Cerebellar nuclear complex (tissue), 1 donor: ENCODE measurements around the gene PDS5B.
"Not testable (repeated sequence)": the region's sequence is repeated elsewhere in the genome, so short reads cannot be mapped to it uniquely, and the experiment has no call there.

Source experiments
- DNase-seq, 2 experiments: peaks; one replicate each; lab custom pipeline; 2025; lab: John Stamatoyannopoulos, UW

PDS5B gene, protein sequence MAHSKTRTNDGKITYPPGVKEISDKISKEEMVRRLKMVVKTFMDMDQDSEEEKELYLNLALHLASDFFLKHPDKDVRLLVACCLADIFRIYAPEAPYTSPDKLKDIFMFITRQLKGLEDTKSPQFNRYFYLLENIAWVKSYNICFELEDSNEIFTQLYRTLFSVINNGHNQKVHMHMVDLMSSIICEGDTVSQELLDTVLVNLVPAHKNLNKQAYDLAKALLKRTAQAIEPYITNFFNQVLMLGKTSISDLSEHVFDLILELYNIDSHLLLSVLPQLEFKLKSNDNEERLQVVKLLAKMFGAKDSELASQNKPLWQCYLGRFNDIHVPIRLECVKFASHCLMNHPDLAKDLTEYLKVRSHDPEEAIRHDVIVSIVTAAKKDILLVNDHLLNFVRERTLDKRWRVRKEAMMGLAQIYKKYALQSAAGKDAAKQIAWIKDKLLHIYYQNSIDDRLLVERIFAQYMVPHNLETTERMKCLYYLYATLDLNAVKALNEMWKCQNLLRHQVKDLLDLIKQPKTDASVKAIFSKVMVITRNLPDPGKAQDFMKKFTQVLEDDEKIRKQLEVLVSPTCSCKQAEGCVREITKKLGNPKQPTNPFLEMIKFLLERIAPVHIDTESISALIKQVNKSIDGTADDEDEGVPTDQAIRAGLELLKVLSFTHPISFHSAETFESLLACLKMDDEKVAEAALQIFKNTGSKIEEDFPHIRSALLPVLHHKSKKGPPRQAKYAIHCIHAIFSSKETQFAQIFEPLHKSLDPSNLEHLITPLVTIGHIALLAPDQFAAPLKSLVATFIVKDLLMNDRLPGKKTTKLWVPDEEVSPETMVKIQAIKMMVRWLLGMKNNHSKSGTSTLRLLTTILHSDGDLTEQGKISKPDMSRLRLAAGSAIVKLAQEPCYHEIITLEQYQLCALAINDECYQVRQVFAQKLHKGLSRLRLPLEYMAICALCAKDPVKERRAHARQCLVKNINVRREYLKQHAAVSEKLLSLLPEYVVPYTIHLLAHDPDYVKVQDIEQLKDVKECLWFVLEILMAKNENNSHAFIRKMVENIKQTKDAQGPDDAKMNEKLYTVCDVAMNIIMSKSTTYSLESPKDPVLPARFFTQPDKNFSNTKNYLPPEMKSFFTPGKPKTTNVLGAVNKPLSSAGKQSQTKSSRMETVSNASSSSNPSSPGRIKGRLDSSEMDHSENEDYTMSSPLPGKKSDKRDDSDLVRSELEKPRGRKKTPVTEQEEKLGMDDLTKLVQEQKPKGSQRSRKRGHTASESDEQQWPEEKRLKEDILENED (N-terminal part only)

DNA sequence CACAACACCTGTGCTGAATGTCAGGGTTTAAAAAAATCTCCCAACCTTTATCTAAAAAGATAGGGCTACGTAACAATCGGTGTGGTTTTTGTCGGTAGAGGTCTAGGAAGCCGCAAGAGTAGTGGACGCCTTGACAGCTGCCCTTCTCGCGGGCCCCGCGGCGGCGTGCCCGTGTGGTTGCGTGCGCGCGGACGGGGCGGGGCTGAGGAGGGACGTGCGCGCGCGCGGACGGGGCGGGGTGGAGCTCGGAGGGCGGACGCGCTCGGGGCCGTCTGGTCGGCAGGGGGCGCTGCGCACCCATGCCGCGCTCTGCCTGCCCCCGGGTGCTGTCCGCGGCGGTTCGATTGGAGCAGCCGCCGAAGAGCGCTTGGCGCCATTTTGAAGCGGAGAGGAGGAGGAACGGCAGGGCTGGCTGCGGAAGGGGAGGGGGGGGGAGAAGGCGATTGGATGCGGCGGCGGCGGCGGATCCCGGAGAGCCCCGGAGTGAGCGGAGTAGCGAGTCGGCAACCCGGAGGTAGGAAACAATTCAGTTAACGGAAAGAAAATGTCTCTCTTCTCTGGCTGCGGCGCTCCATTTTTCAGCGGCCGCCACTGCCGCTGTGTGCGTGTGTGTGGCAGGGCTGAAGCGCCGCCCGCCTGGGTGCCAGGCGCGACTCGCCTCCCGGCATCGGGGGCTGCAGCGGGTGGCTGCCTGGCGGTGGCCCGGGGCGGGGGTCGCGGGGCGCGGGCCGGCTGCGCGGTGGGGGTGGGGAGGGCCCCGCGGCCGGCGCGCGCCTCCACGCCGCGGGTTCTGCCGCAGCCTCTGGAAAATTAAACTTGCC is at the start of gene PDS5B:
Gene PDS5B, plus strand, starts transcription at position 373 of the 821 bp plus-strand sequence. CDS start 62,321 bp downstream, outside the sequence.
- DNase-seq, result peak; percentile 21 to 50

DNA sequence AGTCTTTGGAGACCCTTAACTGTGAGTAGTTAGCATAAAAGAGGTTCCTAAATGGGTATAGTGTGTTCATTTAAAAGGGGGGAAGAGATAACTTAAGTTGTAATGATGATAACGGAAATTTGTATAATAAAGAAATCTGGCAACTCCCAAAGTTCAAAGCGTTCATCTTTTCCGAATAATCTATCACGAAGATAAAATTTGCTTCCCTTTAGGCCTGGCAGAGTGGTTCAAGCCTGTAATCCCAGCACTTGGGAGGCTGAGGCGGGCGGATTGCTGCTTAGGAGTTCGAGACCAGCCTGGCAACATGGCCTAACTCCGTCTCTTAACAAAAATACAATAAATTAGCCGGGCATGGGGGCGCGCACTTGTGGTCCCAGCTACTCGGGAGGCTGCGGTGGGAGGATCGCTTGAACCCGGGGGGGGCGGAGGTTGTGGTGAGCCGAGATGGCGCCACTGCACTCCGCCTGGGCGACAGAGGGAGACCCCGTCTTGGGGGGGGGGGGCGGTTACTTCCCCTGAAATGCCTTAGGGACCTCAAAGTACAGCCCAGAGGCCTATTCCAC is 48.6 kb upstream of the PDS5B start:
- DNase-seq, result no peak

DNA sequence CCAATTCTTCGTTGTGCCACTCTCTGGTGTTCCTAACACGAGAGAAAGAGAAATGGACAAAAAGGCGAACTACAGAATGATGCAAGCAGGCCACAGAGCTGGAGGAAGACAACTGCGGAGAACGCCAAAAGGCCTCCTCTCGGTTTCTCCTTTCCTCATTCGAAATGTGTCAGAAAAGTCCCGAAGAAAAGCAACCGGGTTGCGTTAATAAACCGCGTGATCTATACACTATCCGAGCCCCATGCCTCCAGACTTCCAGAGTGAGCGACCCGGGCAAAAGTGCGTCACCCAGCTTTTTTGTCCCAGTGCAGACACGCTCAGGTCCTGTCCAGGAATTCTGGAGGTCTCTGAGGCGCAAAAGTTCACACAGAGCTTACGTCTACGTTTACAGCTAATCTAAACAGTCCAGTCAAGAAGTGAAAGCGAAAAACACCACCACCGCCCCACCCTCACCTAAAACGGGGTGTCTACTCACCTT is 48.1 kb upstream of the PDS5B start:
- DNase-seq, result no peak

DNA sequence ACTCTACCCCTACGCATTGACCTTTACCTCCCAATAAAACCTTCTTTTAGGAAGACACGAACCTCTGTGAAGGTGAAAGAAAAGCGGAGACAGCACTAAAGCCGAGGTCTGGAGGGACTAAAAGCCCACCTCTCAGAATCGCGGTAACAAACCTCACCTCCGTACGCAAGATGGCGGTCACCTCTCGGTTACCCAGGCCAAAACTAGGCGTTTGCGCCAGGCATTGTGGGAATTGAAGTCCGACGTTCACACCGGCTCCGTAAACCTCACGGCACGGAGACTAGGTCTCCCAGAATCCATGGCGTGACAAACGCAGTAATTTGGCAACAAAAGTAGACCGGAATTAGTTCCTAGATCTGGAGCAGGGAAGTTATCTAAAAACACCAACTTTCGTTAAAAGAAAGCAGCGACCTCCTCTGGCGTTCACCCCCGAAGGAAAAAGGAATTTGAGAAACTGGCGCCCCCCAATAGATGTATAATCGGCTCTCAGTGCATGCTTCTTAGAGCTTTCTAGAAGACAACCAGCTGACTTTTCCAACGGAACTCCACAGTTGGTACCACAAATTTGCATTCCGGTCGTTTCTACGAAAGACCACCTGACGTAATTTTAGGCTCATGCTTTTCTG is 47.5 kb upstream of the PDS5B start, which contains the start of gene N4BP2L2:
Gene N4BP2L2, minus strand, starts transcription at position 175 of the 626 bp plus-strand sequence. CDS start 1,768 bp downstream, outside the sequence.
- DNase-seq, result peak; percentile 72 to 94

DNA sequence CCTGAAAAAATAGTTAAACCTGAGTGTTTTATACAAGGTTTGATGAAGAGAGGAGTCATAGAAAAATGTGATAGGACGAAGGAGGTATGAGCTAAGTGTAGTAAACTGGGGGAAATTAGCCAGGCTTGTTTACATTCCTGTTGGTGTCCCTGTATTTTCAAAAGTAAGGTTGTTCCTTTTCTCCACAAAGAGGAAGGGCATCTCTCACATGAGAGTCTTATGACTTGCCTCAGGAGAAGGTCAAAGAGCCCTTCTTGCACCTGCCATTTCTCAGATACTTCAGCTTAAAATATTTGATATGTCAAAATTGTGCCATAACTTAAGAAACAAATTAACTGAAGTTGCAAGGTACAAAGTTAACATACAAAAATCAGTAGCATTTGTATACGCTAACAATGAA is 44.0 kb upstream of the PDS5B start:
- DNase-seq, result no peak

DNA sequence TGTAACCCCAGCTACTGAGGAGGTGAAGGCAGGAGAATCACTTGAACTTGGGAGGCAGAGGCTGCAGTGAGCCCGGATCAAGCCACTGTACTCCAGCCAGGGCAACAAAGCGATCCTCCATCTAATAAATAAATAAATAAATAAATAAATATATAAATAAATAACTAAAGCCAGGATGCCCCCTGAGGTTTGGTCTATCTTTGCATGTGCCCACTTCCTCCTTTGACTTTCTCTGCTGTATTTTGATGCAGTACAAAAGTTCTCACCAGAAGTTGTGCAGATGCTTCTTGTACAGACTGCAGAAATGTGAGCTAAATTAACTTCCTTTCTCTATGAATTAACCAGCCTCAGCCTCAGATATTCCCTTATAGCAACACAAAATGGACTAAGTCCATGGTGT is 41.2 kb upstream of the PDS5B start:
- DNase-seq, result no peak

DNA sequence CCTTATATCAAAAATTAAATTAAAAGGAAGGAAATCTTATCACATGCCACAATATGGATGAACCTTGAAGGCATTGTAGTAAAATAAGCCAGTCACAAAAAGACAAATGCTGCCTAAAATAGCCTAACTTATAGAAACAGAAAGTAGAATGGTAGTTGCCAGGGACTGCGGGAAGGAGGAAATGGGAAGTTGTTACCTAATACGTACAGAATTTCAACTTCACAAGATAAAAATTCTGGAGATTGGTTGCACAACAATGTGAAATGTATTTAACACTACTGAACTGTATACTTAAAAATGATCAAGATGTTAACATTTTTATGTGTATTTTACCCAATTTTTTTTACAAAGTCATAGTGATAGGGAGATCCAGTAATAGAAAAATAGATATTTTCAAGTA is 37.4 kb upstream of the PDS5B start:
- no peak for DNase-seq

DNA sequence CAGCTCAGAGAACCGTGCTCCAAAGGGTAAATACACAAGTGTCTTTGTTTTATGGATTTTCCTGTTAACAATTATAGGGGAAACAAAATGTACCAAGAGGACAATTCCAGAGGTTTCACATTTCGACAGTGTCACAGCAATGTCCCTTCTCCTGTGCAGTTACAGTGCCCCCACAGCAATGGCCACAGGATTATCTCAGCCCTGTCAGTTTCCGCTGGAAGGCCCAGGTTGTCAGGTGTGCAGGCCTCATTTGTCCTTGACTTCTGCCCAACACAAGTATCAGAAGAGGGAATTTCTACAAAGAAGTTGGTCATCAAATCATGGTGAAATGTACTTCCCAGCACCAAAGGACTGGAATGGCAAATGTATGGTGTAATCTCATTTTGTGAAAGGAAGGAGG is 36.5 kb upstream of the PDS5B start:
- no peak for DNase-seq

DNA sequence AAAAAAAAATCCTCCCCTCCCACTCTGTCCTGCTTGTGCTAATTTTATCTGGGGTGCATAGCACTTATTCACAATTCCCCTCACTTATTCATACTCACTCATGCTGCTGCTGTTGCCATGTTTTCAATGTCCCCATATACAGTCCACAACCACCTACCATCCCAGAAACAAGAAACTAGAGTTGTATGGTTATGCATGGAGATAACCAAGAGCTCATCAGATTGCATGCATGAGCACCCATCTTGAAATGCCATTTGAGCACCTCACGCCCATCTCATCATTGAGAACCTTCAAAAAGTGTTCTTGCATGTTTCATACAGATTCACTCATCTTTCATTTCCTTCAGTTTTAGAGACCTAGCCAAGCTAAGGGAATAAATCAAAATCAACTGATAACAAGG is 32.5 kb upstream of the PDS5B start:
- no peak for DNase-seq

DNA sequence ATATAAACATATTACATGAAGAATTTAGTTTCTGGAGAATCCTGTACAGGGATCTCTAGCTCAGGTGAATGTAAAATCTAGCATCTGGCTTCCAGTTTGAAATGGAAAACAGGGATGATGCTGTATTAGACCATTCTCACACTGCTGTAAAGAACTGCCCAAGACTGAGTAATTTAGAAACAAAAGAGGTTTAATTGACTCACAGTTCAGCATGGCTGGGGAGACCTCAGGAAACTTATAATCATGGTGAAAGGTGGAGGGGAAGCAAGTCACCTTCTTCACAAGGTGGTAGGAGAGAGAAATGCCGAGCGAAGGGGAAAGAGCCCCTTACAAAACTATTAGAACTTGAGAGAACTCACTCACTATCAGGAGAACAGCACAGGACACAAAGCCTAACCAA is 30.6 kb upstream of the PDS5B start:
- DNase-seq, result no peak

DNA sequence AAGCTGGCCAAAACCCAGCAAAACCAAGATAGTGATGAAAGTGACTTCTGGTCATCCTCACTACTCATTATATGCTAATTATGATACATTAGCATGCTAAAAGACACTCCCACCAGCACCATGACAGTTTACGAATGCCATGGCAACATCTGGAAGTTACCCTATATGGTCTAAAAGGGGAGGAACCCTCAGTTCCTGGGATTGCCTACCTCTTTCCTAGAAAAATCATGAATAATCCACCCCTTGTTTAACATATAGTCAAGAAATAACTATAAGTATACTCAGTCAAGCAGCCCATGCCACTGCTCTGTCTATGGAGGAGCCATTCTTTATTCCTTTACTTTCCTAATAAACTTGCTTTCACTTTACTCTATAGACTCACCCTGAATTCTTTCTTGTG is 25.4 kb upstream of the PDS5B start:
- not testable (repeated sequence) for DNase-seq

DNA sequence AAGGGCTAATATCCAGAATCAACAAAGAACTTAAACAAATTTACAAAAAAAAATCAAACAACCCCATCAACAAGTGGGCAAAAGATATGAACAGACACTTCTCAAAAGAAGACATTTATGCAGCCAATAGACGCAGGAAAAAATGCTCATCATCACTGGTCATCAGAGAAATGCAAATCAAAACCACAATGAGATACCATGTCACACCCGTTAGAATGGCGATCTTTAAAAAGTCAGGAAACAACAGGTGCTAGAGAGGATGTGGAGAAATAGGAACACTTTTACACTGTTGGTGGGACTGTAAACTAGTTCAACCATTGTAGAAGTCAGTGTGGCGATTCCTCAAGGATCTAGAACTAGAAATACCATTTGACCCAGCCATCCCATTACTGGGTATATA is 10.6 kb upstream of the PDS5B start:
- DNase-seq, result not testable (repeated sequence)

DNA sequence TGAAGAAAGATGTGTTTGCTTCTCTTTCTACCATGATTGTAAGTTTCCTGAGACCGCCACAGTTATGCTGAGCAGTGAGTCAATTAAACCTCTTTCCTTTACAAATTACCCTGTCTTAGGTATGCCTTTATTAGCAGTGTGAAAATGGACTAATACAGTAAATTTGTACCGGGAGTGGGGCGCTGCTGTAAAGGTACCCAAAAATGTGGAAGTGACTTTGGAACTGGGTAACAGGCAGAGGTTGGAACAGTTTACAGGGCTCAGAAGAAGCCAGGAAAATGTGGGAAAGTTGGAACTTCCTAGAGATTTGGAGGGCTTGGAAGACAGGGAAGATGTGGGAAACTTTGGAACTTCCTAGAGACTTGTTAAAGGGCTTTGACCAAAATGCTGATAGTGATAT is 9.2 kb upstream of the PDS5B start:
- no peak for DNase-seq

DNA sequence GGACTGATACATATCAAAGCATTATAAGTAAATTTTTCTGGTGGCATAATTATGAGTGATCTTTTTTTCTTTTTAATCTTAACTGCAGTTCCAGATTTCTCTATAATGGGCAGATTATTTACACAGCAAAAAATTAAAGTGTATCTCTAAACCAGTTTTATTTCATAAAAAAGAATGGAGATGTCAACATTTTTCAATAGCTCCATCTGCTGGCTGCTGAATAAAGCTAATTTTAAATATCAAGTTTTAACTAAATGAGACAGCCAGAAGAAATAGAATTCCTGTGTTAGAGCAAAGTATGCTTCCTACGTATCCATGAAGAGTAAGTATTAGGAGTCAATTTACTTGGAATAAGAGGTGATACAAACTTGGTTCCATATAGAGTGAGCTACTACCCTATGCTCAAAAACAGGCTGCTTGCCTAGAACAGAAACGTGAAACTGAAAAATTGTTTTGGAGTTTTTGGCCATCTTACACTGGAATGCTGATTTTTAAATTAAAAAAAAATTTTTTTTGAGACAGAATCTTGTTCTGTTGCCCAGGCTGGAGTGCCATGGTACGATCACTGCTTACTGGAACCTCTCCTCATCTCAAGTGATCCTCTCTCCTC is 5.0 kb upstream of the PDS5B start:
- no peak for DNase-seq

DNA sequence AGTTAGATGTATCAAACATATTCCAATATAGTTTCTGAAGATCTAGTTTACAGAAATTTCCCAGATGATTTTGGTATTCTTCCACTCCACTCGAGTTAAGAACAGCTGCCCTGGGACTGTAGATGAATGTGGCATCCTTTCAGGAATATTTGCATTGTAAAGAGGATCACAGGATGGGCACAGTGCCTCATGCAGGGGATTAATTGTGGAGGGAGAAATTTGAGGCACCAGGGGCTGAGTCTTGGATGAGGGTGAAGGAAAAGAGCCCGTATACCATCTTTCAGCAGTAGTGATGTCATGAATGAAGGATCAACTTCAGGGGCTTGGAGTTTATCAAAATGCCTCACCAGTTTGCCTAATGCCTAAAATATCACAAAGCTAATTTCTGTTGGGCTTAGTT is 4.0 kb upstream of the PDS5B start:
- DNase-seq, result no peak

DNA sequence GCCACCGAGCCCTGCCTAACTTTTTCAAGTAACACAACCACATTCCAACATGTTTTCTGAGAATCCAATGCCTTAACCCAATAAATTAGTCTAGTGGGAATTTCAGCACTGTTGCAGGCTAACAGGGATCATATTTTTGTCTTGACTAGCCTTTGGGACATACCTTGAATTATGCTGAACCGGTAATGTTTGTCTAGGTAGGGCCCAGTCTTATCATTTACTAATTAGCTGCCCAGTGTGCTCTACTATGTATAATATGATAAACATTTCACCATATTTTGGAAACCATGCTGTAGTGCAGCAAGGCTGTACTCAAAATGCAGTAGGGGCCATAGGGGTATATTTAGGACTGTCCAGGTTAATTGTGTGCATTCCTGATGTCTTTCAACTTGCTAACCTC is 3.3 kb upstream of the PDS5B start:
- DNase-seq, result no peak

DNA sequence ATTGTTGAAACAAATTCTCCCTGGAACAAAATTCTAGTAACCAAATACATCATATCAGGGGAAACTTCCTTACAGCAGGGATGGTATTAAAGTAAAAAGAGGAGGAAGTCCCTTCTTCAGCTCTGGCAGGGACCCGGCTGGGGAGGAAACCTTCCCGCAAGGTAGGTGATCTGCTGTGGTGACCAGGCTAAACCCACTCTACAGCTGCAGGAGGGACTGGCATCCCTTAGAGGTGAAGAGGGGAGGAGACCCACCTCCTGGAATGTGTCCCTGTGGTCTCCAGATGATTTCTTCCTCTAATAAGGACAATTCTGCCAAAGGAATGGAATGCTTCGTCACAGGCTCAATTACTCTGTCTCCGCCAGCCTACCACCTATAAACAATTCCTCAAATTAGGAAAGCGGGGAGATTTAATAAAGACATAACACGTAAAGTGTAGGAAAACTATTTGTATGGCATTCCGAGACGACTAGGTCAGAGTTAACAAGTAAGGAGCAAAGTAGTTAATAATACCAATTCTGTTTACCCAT is 637 bp upstream of the PDS5B start:
- peak in 1 of 2 experiments; percentile 45 for DNase-seq

DNA sequence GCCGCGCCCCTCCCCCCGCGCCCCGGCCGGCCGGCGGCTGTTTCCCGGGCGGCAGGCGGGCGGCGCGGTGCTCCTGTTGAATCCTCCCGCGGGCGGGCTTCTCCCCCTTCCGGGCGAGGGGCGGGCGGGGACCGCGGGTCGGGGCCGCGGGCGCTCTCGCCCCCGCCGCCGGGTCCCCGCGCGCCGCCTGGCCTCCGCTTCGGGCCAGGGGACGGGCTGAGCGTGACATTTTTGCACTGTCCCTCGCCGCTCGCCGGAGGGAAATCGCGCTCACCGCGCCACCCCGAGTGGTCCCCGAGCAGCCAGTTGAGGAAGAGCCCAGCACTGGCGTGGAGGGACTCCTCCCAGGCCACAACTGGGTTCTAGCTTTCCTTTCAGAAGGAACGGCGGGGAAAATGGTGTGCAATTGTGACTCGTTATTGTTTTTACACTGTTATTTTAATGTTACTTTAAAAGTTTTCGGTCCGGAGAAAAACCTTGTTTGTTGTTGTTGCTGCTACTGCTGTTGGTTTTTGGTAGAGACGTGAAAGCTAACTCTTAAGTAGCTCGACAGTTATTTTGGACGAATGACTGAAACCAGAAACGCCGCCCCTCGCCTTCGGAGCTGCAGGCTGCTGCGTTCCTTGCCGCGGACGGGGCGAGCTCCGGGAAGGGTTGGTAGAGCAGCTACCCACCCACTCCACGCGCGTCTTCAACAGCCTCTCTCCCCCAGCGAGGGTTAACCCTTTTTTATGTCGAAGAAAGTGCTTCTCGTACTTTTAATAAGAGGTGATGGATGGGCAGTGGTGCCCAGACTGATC is 959 bp downstream of the PDS5B start:
- no peak for DNase-seq

DNA sequence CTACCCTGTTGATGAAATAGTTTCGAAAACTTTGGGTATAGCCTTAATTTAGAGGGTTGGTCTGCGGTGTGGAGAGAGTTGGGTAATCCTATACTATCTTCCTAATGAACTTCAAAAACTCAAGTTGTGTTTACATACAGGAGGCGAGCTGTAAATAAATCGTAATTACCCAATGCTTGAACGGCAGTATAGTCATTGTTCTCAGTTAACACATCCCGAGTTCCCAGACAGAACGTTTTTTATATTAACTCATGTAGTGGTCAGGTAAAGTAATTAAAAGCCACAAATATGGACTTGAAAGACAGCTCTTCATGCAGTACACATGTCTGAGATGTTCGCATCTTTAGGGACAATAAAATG is 1.5 kb downstream of the PDS5B start:
- DNase-seq, result no peak
